SH-SY5Y (cell line): ENCODE measurements around the gene SYNGR1.

Experiments
- GATA2 ChIP-seq: IDR thresholded peaks from 2 replicates; pipeline ENCODE4 v1.6.1; 2011; ENCODE audit warnings: mild to moderate bottlenecking, low read depth, low read length
- GATA3 ChIP-seq: IDR thresholded peaks from 2 replicates; pipeline ENCODE4 v1.6.1; 2011; ENCODE audit warnings: low read depth, mild to moderate bottlenecking, low read length, moderate library complexity

DNA sequence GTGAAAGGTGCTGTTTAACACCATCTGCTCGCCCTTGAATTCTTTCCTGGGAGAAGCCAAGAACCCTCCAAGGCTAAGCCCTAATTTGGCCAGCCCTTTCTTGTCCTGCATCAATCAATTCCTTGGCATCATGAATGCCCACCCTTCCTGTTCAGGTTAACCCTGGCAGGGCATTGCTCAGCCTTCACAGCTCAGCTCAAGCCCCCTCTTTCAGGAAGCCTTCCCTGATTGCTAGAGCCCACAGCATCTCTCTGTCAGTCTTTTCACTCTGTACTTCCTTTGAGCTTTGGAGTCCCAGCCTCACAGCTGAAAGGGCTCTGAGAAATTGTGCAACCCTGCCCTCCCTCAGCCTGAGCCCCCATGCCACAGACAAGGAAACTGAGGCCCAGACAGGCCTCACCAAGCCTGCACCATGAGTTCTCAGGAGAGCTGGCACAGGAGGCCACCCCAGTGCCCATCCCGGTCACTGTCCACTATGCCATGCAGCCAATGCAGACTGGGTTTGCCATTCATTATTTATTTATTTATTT lies 47.3 kb upstream of the SYNGR1 start:
- TF ChIP-seq GATA2 (no peak), GATA3 (no peak)
